GM23338 (cell line): ENCODE results near the gene CSGALNACT2. TPM values are rescaled to one million over a fixed set of nuclear protein-coding genes. Genes with fewer than 3 reads are reported as not detected.

Source experiments
- EZH2phosphoT487 ChIP-seq: fragments of 200-600 bp; sonication (generic); IDR thresholded peaks from one replicate; pipeline ENCODE4 v1.8.1; 2018; ENCODE audit warnings: antibody characterized with exemption; ENCODE audit not compliant: unreplicated experiment
- NANOG ChIP-seq: IDR thresholded peaks from 2 replicates; pipeline ENCODE4 v1.6.1; 2016; ENCODE audit warnings: antibody characterized with exemption, borderline replicate concordance
- ZNF114 ChIP-seq: fragments of 250-450 bp; sonication (Bioruptor Pico); IDR thresholded peaks from 2 replicates; pipeline ENCODE4 v1.5.0; 2020; ENCODE audit warnings: mild to moderate bottlenecking, moderate library complexity
- ZNF331 ChIP-seq: fragments of 250-450 bp; sonication (Bioruptor Pico); IDR thresholded peaks from 2 replicates; pipeline ENCODE4 v1.5.0; 2020; ENCODE audit warnings: low read depth, mild to moderate bottlenecking, moderate library complexity
- polyA plus RNA-seq: library from polyadenylated mRNA; unstranded; fragments of >200 nt; fragmentation: Nextera tagmentation; extraction: Ambion mirVana; gene quantifications from 2 replicates; pipeline ENCODE4 v1.2.1, GENCODE V29; 2016
- total RNA-seq: library from RNA; depleted of rRNA; stranded (reverse); fragments of >200 nt; shearing (Covaris generic); gene quantifications from 2 replicates; pipeline ENCODE4 v1.2.3, GENCODE V29; 2014
- TF ChIP-seq, protein P1 (sequence below): fragments of 250-450 bp; sonication (Bioruptor Pico); IDR thresholded peaks from 2 replicates; pipeline ENCODE4 v1.5.0; 2020; ENCODE audit warnings: mild to moderate bottlenecking, moderate library complexity
- TF ChIP-seq, protein P2 (sequence below): IDR thresholded peaks from one replicate; pipeline ENCODE4 v1.6.1; 2018; ENCODE audit warnings: antibody characterized with exemption; ENCODE audit not compliant: unreplicated experiment
- TF ChIP-seq, protein P3 (sequence below): IDR thresholded peaks from 2 replicates; pipeline ENCODE4 v1.6.1; 2016; ENCODE audit warnings: antibody characterized with exemption

Gene CSGALNACT2
- total and polyA plus RNA-seq, 2 experiments from 2014 or later = 3.0 to 4.6 TPM

DNA sequence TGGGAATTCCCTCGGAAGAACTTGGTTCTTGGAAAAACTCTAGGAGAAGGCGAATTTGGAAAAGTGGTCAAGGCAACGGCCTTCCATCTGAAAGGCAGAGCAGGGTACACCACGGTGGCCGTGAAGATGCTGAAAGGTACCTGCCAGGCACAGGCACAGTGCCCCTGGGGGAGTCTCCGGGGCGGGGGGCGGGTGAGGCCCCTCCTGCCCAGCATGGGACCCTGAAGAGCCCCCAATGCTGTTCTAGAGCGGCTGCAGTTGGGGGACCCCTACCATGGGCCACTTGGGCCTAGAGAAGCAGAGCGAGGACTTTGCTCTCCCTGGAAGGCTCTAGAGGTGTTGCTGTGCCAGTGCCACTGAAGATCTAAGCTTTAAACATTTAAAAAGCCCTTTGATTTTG is 21.6 kb upstream of the CSGALNACT2 start (continued):
- TF ChIP-seq, protein P1, sequence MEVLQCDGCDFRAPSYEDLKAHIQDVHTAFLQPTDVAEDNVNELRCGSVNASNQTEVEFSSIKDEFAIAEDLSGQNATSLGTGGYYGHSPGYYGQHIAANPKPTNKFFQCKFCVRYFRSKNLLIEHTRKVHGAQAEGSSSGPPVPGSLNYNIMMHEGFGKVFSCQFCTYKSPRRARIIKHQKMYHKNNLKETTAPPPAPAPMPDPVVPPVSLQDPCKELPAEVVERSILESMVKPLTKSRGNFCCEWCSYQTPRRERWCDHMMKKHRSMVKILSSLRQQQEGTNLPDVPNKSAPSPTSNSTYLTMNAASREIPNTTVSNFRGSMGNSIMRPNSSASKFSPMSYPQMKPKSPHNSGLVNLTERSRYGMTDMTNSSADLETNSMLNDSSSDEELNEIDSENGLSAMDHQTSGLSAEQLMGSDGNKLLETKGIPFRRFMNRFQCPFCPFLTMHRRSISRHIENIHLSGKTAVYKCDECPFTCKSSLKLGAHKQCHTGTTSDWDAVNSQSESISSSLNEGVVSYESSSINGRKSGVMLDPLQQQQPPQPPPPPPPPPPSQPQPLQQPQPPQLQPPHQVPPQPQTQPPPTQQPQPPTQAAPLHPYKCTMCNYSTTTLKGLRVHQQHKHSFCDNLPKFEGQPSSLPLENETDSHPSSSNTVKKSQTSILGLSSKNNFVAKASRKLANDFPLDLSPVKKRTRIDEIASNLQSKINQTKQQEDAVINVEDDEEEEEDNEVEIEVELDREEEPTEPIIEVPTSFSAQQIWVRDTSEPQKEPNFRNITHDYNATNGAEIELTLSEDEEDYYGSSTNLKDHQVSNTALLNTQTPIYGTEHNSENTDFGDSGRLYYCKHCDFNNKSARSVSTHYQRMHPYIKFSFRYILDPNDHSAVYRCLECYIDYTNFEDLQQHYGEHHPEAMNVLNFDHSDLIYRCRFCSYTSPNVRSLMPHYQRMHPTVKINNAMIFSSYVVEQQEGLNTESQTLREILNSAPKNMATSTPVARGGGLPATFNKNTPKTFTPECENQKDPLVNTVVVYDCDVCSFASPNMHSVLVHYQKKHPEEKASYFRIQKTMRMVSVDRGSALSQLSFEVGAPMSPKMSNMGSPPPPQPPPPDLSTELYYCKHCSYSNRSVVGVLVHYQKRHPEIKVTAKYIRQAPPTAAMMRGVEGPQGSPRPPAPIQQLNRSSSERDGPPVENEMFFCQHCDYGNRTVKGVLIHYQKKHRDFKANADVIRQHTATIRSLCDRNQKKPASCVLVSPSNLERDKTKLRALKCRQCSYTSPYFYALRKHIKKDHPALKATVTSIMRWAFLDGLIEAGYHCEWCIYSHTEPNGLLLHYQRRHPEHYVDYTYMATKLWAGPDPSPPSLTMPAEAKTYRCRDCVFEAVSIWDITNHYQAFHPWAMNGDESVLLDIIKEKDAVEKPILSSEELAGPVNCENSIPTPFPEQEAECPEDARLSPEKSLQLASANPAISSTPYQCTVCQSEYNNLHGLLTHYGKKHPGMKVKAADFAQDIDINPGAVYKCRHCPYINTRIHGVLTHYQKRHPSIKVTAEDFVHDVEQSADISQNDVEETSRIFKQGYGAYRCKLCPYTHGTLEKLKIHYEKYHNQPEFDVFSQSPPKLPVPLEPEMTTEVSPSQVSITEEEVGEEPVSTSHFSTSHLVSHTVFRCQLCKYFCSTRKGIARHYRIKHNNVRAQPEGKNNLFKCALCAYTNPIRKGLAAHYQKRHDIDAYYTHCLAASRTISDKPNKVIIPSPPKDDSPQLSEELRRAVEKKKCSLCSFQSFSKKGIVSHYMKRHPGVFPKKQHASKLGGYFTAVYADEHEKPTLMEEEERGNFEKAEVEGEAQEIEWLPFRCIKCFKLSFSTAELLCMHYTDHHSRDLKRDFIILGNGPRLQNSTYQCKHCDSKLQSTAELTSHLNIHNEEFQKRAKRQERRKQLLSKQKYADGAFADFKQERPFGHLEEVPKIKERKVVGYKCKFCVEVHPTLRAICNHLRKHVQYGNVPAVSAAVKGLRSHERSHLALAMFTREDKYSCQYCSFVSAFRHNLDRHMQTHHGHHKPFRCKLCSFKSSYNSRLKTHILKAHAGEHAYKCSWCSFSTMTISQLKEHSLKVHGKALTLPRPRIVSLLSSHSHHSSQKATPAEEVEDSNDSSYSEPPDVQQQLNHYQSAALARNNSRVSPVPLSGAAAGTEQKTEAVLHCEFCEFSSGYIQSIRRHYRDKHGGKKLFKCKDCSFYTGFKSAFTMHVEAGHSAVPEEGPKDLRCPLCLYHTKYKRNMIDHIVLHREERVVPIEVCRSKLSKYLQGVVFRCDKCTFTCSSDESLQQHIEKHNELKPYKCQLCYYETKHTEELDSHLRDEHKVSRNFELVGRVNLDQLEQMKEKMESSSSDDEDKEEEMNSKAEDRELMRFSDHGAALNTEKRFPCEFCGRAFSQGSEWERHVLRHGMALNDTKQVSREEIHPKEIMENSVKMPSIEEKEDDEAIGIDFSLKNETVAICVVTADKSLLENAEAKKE (CRISPR knock-in tag) = no peak
- TF ChIP-seq, protein P2, sequence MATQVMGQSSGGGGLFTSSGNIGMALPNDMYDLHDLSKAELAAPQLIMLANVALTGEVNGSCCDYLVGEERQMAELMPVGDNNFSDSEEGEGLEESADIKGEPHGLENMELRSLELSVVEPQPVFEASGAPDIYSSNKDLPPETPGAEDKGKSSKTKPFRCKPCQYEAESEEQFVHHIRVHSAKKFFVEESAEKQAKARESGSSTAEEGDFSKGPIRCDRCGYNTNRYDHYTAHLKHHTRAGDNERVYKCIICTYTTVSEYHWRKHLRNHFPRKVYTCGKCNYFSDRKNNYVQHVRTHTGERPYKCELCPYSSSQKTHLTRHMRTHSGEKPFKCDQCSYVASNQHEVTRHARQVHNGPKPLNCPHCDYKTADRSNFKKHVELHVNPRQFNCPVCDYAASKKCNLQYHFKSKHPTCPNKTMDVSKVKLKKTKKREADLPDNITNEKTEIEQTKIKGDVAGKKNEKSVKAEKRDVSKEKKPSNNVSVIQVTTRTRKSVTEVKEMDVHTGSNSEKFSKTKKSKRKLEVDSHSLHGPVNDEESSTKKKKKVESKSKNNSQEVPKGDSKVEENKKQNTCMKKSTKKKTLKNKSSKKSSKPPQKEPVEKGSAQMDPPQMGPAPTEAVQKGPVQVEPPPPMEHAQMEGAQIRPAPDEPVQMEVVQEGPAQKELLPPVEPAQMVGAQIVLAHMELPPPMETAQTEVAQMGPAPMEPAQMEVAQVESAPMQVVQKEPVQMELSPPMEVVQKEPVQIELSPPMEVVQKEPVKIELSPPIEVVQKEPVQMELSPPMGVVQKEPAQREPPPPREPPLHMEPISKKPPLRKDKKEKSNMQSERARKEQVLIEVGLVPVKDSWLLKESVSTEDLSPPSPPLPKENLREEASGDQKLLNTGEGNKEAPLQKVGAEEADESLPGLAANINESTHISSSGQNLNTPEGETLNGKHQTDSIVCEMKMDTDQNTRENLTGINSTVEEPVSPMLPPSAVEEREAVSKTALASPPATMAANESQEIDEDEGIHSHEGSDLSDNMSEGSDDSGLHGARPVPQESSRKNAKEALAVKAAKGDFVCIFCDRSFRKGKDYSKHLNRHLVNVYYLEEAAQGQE = no peak
- TF ChIP-seq EZH2phosphoT487 (no peak), NANOG (no peak), ZNF331 (CRISPR knock-in tag) (no peak), ZNF114 (CRISPR knock-in tag) (no peak)
- TF ChIP-seq, protein P3, sequence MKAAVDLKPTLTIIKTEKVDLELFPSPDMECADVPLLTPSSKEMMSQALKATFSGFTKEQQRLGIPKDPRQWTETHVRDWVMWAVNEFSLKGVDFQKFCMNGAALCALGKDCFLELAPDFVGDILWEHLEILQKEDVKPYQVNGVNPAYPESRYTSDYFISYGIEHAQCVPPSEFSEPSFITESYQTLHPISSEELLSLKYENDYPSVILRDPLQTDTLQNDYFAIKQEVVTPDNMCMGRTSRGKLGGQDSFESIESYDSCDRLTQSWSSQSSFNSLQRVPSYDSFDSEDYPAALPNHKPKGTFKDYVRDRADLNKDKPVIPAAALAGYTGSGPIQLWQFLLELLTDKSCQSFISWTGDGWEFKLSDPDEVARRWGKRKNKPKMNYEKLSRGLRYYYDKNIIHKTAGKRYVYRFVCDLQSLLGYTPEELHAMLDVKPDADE = no peak
